HG02588 (cell line): ENCODE results near the gene BLTP2.
"Not testable (repeated sequence)": the region's sequence is repeated elsewhere in the genome, so short reads cannot be mapped to it uniquely, and the experiment has no call there.

Experiments used
- ATAC-seq: cut with Tn5 transposase; IDR thresholded peaks from one replicate; pipeline ENCODE4 v1.9.1; 2021; ENCODE audit warnings: mild to moderate bottlenecking, moderate library complexity; ENCODE audit not compliant: unreplicated experiment

BLTP2 gene

GRCh38 chr17:28648698-28649097 lies 3.7 kb upstream of the BLTP2 start:
- no peak for ATAC-seq

- no peak for ATAC-seq
Measured at GRCh38 chr17:28646039-28646754, 1.2 kb upstream of the BLTP2 start.

- no peak for ATAC-seq
Measured at GRCh38 chr17:28645576-28645939, 600 bp upstream of the BLTP2 start.

GRCh38 chr17:28643983-28644786 lies 773 bp downstream of the BLTP2 start:
- ATAC-seq = no peak

- no peak for ATAC-seq
Measured at GRCh38 chr17:28641579-28641978, 3.4 kb downstream of the BLTP2 start.

- no peak for ATAC-seq
Measured at GRCh38 chr17:28635506-28635905, 9.5 kb downstream of the BLTP2 start.

GRCh38 chr17:28634206-28634865 lies 10.6 kb downstream of the BLTP2 start:
- ATAC-seq = no peak

GRCh38 chr17:28626818-28627217 lies 18.1 kb downstream of the BLTP2 start:
- ATAC-seq = no peak

GRCh38 chr17:28624148-28624547 lies 20.8 kb downstream of the BLTP2 start:
- no peak for ATAC-seq

- ATAC-seq = no peak
Measured at GRCh38 chr17:28623696-28624095, 21.3 kb downstream of the BLTP2 start.

GRCh38 chr17:28622186-28622585 lies 22.8 kb downstream of the BLTP2 start:
- no peak for ATAC-seq

GRCh38 chr17:28620010-28620409 lies 24.9 kb downstream of the BLTP2 start:
- ATAC-seq = no peak

- no peak for ATAC-seq
Measured at GRCh38 chr17:28618464-28618863, 26.5 kb downstream of the BLTP2 start.

- no peak for ATAC-seq
Measured at GRCh38 chr17:28616281-28616680, 28.7 kb downstream of the BLTP2 start.

- no peak for ATAC-seq
Measured at GRCh38 chr17:28615260-28615940, 29.6 kb downstream of the BLTP2 start.

- ATAC-seq = no peak
Measured at GRCh38 chr17:28613931-28614381, 31.0 kb downstream of the BLTP2 start, which contains the start of gene RSKR. RSKR (minus strand) TSS chr17:28614185; CDS start chr17:28614161, 24 bp downstream.

- no peak for ATAC-seq
Measured at GRCh38 chr17:28612936-28613872, 31.8 kb downstream of the BLTP2 start.

GRCh38 chr17:28612531-28612930 lies 32.4 kb downstream of the BLTP2 start:
- ATAC-seq = no peak

- ATAC-seq = no peak
Measured at GRCh38 chr17:28610376-28610775, 34.6 kb downstream of the BLTP2 start.

- not testable (repeated sequence) for ATAC-seq
Measured at GRCh38 chr17:28604031-28604430, 40.9 kb downstream of the BLTP2 start.
